BE2C (cell line): ENCODE measurements around the gene EIF4G3.

Experiments used
- DNase-seq: peaks from one replicate; pipeline ENCODE4 v3.0.0-alpha.2; 2020
- H3K27me3 ChIP-seq: fragments of 250-450 bp; sonication (Bioruptor Pico); 2 replicates; pipeline ENCODE4 v1.5.1; 2020; ENCODE audit warnings: mild to moderate bottlenecking
- H3K36me3 ChIP-seq: fragments of 250-450 bp; sonication (Bioruptor Pico); 2 replicates; pipeline ENCODE4 v1.5.1; 2020; ENCODE audit warnings: mild to moderate bottlenecking
- H3K4me1 ChIP-seq: fragments of 250-450 bp; sonication (Bioruptor Pico); 2 replicates; pipeline ENCODE4 v1.5.1; 2020
- H3K4me3 ChIP-seq: 2 replicates; pipeline ENCODE4 v1.5.1; 2011; ENCODE audit warnings: low read depth, low read length
- H3K9me3 ChIP-seq: fragments of 250-450 bp; sonication (Bioruptor Pico); 2 replicates; pipeline ENCODE4 v1.5.1; 2020
- CTCF ChIP-seq: IDR thresholded peaks from 2 replicates; pipeline ENCODE4 v1.5.1; 2012; ENCODE audit warnings: mild to moderate bottlenecking, low read depth, low read length

The EIF4G3 gene

DNA sequence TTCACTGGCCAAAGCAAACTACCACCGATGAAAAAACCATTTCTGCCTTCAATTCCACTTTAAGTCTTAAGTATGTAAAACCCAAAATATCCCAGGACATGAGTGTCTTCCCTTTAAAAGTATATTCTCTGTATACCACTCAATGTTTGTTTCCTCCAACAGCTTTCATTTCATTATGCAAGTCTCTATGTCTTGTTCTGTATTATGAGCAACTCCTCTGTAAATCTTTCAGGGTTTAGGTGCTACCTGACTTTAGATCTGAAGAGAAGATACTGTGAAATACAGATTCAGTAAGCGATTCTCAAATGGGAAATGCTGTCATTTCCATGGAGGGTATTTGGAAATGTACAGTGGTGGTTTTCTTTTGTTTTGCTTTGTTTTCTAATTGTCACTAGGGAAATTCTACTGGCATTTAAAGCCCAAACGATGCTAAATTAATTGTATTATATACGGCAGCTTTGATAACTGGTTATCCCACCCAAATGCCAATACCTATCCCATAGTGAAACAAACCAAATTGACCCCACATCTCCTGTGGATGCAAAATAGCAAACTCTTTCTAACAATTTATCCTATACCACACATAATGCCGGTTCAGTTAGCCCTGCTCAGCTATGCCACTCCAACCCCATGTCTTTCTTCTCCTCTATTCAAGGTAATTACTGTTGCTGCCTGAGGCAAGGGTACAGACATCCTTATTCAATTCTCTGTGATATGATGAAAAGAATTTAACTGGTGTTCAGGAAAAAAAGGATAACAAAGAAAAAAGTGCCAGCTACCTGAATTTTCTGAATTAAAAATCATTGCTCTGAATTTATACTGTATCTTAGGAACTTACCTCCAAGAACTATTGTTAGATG is 182.8 kb downstream of the EIF4G3 start:
- H3K9me3 ChIP-seq: no peaks in the 10 kb centered on the region
- no peaks in the 10 kb centered on the region for H3K27me3 ChIP-seq
- H3K4me3 ChIP-seq: no peak overlapping the region
- no peaks in the 10 kb centered on the region for H3K4me1 ChIP-seq
- TF ChIP-seq CTCF: no peak
- H3K36me3 ChIP-seq: no peaks in the 10 kb centered on the region
- no peak for DNase-seq

GRCh38 chr1:20992322-20993056 is 184.2 kb downstream of the EIF4G3 start:
- Histone ChIP-seq H3K36me3 (no peaks in the 10 kb centered on the region), H3K27me3 (no peaks in the 10 kb centered on the region), H3K4me3 (no peak overlapping the region), H3K4me1 (no peaks in the 10 kb centered on the region), H3K9me3 (no peaks in the 10 kb centered on the region)
- no peak for TF ChIP-seq CTCF
- no peak for DNase-seq

DNA sequence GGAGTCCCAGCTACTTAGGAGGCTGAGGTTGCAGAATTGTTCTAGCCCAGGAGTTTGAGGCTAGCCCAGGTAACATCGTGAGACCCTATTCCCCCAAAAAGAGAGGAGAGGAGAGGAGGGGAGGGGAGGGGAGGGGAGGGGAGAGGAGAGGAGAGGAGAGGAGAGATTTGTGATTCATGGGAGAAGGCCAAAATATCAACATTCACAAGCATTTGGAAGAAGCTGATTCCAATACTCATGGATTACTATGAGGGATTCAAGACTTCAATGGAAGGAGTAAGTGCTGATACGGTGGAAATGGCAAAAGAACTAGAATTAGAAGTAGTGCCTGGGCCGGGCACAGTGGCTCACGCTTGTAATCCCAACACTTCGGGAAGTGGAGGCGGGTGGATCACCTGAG is 187.8 kb downstream of the EIF4G3 start:
- TF ChIP-seq CTCF: no peak
- H3K4me3 ChIP-seq: no peak overlapping the region
- DNase-seq: no peak
- H3K36me3 ChIP-seq: no peaks in the 10 kb centered on the region
- H3K4me1 ChIP-seq: no peaks in the 10 kb centered on the region
- no peaks in the 10 kb centered on the region for H3K27me3 ChIP-seq
- H3K9me3 ChIP-seq: no peaks in the 10 kb centered on the region

DNA sequence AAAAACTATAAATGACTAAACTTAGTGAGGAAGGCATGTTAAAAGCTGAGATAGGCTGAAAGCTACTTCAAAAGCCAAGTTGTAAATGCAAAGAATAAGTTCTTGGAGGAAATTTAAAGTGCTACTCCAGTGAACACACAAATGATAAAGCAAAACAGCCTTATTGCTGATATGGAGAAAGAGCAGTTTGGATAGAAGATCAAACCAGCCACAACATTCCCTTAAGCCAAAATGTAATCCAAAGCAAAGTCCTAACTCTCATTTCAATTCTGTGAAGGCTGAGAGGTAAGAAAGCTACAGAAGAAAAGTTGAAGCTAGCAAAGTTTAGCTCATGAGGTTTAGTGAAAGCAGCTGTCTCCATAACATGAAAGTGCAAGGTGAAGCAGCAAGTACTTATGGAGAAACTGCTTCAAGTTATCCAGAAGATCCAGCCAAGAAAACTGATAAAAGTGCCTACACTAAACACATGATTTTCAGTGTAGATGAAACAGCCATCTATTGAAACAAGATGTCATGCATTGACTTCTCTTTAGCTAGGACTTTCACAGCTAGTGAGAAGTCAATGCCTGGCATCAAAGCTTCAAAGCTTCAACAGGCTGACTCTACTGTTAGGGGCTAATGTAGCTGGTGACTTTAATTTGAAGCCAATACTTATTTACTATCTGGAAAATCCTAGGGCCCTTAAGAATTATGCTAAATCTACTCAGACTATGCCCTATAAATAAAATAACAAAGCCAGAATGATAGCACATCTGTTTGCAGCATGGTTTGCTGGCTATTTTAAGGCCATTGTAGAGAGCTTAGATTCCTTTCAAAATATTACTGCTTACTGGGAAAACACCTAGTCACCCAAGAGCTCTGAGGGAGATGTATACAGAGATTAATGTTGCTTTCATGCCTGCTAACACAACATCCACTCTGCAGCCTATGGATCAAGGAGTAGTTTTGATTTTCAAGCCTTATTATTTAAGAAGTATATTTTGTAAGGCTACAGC is 188.6 kb downstream of the EIF4G3 start:
- H3K9me3 ChIP-seq: no peaks in the 10 kb centered on the region
- H3K36me3 ChIP-seq: no peaks in the 10 kb centered on the region
- no peaks in the 10 kb centered on the region for H3K4me1 ChIP-seq
- no peaks in the 10 kb centered on the region for H3K27me3 ChIP-seq
- no peak overlapping the region for H3K4me3 ChIP-seq
- no peak for TF ChIP-seq CTCF
- DNase-seq: no peak

GRCh38 chr1:20983297-20983889 is 193.3 kb downstream of the EIF4G3 start:
- Histone ChIP-seq H3K36me3 (no peaks in the 10 kb centered on the region), H3K4me1 (no peaks in the 10 kb centered on the region), H3K9me3 (no peaks in the 10 kb centered on the region), H3K27me3 (no peaks in the 10 kb centered on the region), H3K4me3 (no peak overlapping the region)
- DNase-seq: no peak
- TF ChIP-seq CTCF: no peak
